IMR-90 (cell line): Measurements from ENCODE around the gene IL36G.

ENCODE experiments used
- BHLHE40 ChIP-seq: fragments of 150-350 bp; IDR thresholded peaks from 2 replicates; pipeline ENCODE4 v1.6.1; 2016; ENCODE audit warnings: mild to moderate bottlenecking, low read depth, low read length
- CEBPB ChIP-seq: IDR thresholded peaks from 2 replicates; pipeline ENCODE4 v1.6.1; 2012; ENCODE audit warnings: low read depth, low read length, improper control_type of control experiment
- CHD1 ChIP-seq: IDR thresholded peaks from 2 replicates; pipeline ENCODE4 v1.6.1; 2012; ENCODE audit warnings: low read depth, low read length, improper control_type of control experiment
- CTCF ChIP-seq: conservative IDR thresholded peaks from 2 replicates; pipeline ENCODE4 v1.5.1; 2012; ENCODE audit warnings: mild to moderate bottlenecking, low read depth, low read length, improper control_type of control experiment
- ELK1 ChIP-seq: fragments of 150-350 bp; IDR thresholded peaks from 2 replicates; pipeline ENCODE4 v1.6.1; 2016; ENCODE audit warnings: low read depth, mild to moderate bottlenecking, low read length, moderate library complexity, borderline replicate concordance
- MAFK ChIP-seq: IDR thresholded peaks from 2 replicates; pipeline ENCODE4 v1.6.1; 2012; ENCODE audit warnings: low read depth, low read length, improper control_type of control experiment
- MAZ ChIP-seq: IDR thresholded peaks from 2 replicates; pipeline ENCODE4 v1.6.1; 2012; ENCODE audit warnings: low read depth, mild to moderate bottlenecking, low read length, improper control_type of control experiment, moderate library complexity, borderline replicate concordance
- MXI1 ChIP-seq: IDR thresholded peaks from 2 replicates; pipeline ENCODE4 v1.6.1; 2012; ENCODE audit warnings: low read depth, mild to moderate bottlenecking, low read length, moderate library complexity, borderline replicate concordance
- POLR2A ChIP-seq: IDR thresholded peaks from 2 replicates; pipeline ENCODE4 v1.6.1; 2012; ENCODE audit warnings: mild to moderate bottlenecking, low read depth, low read length
- RAD21 ChIP-seq: IDR thresholded peaks from 2 replicates; pipeline ENCODE4 v1.6.1; 2012; ENCODE audit warnings: low read length, improper control_type of control experiment
- RFX5 ChIP-seq: IDR thresholded peaks from 2 replicates; pipeline ENCODE4 v1.8.0; 2012; ENCODE audit warnings: low read depth, mild to moderate bottlenecking, low read length, moderate library complexity
- SMC3 ChIP-seq: fragments of 150-350 bp; IDR thresholded peaks from 2 replicates; pipeline ENCODE4 v1.6.1; 2016; ENCODE audit warnings: low read depth, mild to moderate bottlenecking, antibody characterized with exemption, low read length, moderate library complexity
- USF2 ChIP-seq: fragments of 150-350 bp; IDR thresholded peaks from 2 replicates; pipeline ENCODE4 v1.6.1; 2017; ENCODE audit warnings: mild to moderate bottlenecking, antibody characterized with exemption, low read length, low read depth

GRCh38 chr2:112954364-112954763, 23.4 kb upstream of the IL36G start:
- TF ChIP-seq POLR2A (no peak), CTCF (no peak), SMC3 (no peak), RAD21 (no peak), MAZ (no peak), CHD1 (no peak), BHLHE40 (no peak), CEBPB (no peak), RFX5 (no peak), MAFK (no peak), MXI1 (no peak), USF2 (no peak), ELK1 (no peak)
